Osteocyte (in vitro differentiated cells): ENCODE results near the gene CDKL4. TPM values are rescaled to one million over a fixed set of nuclear protein-coding genes. Genes with fewer than 3 reads are reported as not detected.

ENCODE experiments used
- DNase-seq: peaks from one replicate; pipeline ENCODE4 v3.0.0; 2021; ENCODE audit warnings: mixed read lengths; ENCODE audit not compliant: unreplicated experiment; ENCODE audit errors: extremely low spot score
- H3K27ac Mint-ChIP-seq: one replicate; pipeline ENCODE4 v1.8.0; 2021; ENCODE audit warnings: mild to moderate bottlenecking, mixed read lengths; ENCODE audit not compliant: unreplicated experiment
- H3K27me3 Mint-ChIP-seq: one replicate; pipeline ENCODE4 v1.8.0; 2021; ENCODE audit warnings: mixed read lengths; ENCODE audit not compliant: unreplicated experiment
- H3K36me3 Mint-ChIP-seq: one replicate; pipeline ENCODE4 v1.8.0; 2021; ENCODE audit warnings: mixed read lengths; ENCODE audit not compliant: unreplicated experiment
- H3K4me1 Mint-ChIP-seq: one replicate; pipeline ENCODE4 v1.8.0; 2021; ENCODE audit warnings: mixed read lengths; ENCODE audit not compliant: unreplicated experiment
- H3K4me3 Mint-ChIP-seq: one replicate; pipeline ENCODE4 v1.8.0; 2021; ENCODE audit warnings: mild to moderate bottlenecking, moderate library complexity, mixed read lengths; ENCODE audit not compliant: unreplicated experiment
- H3K9me3 Mint-ChIP-seq: one replicate; pipeline ENCODE4 v1.8.0; 2021; ENCODE audit warnings: mixed read lengths; ENCODE audit not compliant: unreplicated experiment
- CTCF ChIP-seq: fragments of 200-600 bp; sonication (generic); IDR thresholded peaks from 2 replicates; pipeline ENCODE4 v1.5.0; 2021; ENCODE audit warnings: antibody characterized with exemption, mild to moderate bottlenecking, moderate library complexity
- total RNA-seq: library from RNA; stranded (reverse); gene quantifications from 2 replicates; pipeline ENCODE4 v1.2.1, GENCODE V29; 2021

Gene CDKL4
- total RNA-seq, 1 donor from 2014 or later = 0.83 TPM

- Mint-ChIP-seq H3K4me3 (no peak overlapping the region), H3K27me3 (no peaks in the 10 kb centered on the region), H3K9me3 (no peaks in the 10 kb centered on the region), H3K36me3 (peaks cover 31% of the 10 kb centered on the region), H3K27ac (no peak overlapping the region), H3K4me1 (no peaks in the 10 kb centered on the region)
- TF ChIP-seq CTCF = no peak
- DNase-seq = no peak
These were observed 31.2 kb upstream of the CDKL4 start for GRCh38 chr2:39275016-39275415.

DNA sequence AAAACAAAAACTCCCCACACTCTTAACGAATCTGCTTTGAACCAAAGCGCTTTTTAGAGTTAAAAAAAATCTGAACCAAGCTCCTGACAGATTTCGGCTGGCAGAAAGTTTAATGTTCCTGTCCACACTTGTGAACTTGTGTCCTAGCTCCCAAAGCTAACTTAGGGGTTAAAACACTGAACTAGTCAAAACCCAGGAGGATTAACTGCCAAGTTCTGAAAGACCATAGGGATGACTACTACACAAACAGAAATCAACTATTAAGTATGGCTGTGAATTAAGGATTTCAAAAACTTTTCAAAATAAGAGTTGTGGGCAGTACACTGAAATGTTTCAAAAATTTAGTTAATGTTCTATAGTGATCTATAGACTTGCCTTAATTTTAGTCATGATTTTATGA, 26.2 kb upstream of the CDKL4 start:
- Mint-ChIP-seq H3K9me3 (no peaks in the 10 kb centered on the region), H3K36me3 (peaks cover 20% of the 10 kb centered on the region), H3K27ac (no peak overlapping the region), H3K4me3 (no peak overlapping the region), H3K4me1 (peaks cover 5% of the 10 kb centered on the region), H3K27me3 (no peaks in the 10 kb centered on the region)
- no peak for DNase-seq
- TF ChIP-seq CTCF = no peak

DNA sequence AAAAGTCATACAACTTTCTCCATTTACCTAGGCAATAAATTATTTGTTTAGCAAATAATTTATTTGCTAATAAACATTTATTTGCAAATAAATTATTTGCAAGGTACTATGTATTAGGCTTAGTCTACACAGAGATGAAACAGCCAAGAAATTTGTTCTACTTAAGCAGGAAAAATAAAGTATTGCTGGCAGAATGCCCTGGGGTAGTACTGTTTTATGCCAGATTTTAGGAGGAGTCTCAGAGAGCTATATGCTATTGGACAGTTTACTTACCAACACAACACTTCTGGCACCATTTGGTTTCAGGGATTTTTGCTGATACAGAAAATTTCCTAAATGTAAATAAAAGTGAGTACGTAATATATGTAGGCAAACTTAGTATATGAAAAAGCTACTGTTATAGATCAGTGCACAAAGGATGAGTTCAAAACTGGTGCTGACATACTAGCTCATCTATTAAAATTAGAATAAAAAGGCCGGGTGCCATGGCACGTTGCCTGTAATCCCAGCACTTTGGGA, 23.2 kb upstream of the CDKL4 start:
- Mint-ChIP-seq H3K4me3 (no peak overlapping the region), H3K27me3 (no peaks in the 10 kb centered on the region), H3K4me1 (peaks cover 5% of the 10 kb centered on the region), H3K36me3 (peaks cover 24% of the 10 kb centered on the region), H3K27ac (no peak overlapping the region), H3K9me3 (no peaks in the 10 kb centered on the region)
- no peak for TF ChIP-seq CTCF
- no peak for DNase-seq

DNA sequence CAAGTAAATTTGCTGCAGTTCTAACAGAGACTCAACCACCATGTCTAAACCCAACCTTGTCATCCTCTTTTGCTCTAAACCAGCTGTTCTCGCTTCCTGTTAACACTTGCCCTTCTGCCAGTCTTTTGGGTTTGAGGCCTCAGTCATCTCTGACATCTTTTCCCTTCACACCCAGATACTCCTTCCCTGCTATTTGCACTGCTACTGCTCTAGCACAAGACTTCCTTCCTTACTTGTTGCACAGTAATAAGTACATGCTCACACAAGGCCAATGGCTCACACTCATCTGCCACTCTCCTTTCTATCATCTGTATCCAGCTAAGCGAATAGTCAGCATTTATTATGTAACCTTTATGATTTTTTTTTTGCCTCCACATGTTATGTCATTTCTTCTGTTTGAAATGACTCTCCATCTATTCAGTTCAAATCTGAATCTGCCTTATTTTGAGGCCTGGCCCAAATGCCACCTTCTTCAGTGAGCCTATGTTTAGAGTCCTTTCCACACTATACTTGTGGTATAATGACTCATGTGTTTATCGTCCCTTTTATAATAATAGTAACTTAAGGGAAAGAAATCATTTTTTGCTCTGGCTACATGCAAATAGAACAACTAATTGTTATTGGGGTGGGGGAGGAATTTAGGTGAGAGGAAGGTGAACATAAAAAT, 22.5 kb upstream of the CDKL4 start:
- no peaks in the 10 kb centered on the region for H3K9me3 Mint-ChIP-seq
- H3K36me3 Mint-ChIP-seq = peaks cover 27% of the 10 kb centered on the region
- H3K4me3 Mint-ChIP-seq = no peak overlapping the region
- H3K27me3 Mint-ChIP-seq = no peaks in the 10 kb centered on the region
- no peak overlapping the region for H3K27ac Mint-ChIP-seq
- DNase-seq = no peak
- no peak for TF ChIP-seq CTCF
- peaks cover 5% of the 10 kb centered on the region for H3K4me1 Mint-ChIP-seq

DNA sequence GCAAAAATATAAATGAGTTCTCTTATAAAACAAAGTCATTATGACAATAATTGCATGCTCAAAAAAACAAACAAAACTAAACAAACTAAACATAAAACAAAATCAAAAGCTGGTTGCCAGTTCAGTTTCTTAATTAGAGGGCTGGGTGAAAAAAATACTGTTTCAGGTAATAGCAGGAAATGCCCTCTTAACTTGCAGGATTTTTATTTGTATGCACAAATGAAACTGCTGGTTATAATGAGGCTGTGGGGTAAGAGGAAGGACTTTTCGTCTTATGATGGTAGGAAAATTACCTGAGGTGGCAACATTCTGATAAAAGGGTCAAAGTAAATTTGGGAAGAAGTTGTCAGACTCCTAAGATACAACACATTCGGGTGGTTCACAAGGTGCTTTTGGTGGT, 21.5 kb upstream of the CDKL4 start:
- DNase-seq = no peak
- Mint-ChIP-seq H3K4me3 (no peak overlapping the region), H3K9me3 (no peaks in the 10 kb centered on the region), H3K27me3 (no peaks in the 10 kb centered on the region), H3K4me1 (peaks cover 5% of the 10 kb centered on the region), H3K27ac (no peak overlapping the region), H3K36me3 (peaks cover 33% of the 10 kb centered on the region)
- TF ChIP-seq CTCF = no peak
